Activated T-cell treated with anti-CD3 and anti-CD28 coated beads for 24 hours (primary cell): ENCODE results near the gene TNFSF12.
A peak's percentile ranks its signal among the peaks of the same experiment; 100 is the strongest.
"Not testable (repeated sequence)": the region's sequence is repeated elsewhere in the genome, so short reads cannot be mapped to it uniquely, and the experiment has no call there.

Experiments
- DNase-seq: peaks from one replicate; pipeline ENCODE4 v3.0.0-alpha.2; 2020; ENCODE audit warnings: low read depth

The TNFSF12 gene

DNA sequence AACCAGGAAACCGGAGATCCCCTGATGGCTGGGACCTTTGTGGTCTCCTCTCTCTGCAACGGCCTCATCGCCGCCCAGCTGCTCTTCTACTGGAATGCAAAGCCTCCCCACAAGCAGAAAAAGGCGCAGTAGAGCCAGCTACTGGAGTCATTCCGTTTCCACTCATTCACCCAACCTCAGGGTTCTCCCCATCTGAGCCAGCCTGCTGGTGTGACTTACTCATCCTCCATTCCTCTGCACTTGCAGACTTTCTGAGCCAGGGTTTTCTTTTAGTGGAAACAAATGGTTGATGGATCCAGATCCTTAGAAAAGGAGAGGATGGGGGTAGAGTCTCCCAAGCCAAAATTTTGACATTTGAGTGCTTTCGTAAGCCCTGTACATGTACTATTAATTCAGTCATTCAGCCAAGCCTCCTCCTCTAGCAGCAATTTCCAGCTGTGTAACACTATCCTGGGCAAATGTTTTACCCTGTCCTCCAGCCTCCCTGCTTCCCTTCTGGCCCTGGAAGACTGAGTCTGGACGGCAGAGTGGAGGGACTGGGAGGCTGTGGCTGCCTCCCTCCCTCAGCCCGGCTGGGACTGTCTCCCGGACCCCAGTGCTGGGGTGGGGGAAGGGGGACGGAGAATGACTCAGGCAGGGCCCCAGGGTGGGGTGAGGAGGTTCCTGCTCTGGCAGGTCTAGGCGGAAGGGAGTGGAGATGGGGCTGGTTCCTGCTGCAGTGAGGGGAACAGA is 38.7 kb downstream of the TNFSF12 start:
- no peak for DNase-seq

DNA sequence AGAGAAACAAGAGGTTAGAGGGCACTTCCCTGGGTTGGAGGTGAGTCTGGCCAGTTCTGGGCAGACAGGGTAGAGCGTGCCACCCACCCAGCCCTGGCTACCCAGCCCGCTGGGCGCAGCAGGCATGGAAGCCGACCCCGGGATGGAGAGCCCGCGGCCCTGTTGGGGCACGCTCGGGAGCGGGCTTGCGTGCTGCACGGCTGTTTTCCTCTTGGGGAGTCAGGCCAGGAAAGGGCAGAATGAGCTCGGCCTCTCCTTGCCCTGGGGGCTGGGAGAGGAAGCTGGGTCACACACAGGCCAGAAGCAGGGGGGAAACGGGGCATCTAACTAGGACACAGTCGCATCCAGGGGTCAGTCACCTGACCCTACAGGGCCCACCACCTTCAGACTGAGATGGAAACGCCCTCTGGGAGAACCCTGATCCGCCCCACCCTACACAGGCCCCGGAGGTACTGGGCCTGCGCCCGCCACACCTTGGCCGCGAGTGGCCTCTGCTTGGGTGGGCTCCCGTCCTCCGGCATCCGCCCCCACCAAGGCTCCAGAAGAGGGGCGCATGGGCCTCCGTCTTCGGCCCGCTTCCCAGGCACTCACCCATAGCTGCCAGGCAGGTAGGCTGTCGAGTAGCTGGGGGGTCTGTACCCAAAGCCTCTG is 39.8 kb downstream of the TNFSF12 start:
- DNase-seq, result no peak

DNA sequence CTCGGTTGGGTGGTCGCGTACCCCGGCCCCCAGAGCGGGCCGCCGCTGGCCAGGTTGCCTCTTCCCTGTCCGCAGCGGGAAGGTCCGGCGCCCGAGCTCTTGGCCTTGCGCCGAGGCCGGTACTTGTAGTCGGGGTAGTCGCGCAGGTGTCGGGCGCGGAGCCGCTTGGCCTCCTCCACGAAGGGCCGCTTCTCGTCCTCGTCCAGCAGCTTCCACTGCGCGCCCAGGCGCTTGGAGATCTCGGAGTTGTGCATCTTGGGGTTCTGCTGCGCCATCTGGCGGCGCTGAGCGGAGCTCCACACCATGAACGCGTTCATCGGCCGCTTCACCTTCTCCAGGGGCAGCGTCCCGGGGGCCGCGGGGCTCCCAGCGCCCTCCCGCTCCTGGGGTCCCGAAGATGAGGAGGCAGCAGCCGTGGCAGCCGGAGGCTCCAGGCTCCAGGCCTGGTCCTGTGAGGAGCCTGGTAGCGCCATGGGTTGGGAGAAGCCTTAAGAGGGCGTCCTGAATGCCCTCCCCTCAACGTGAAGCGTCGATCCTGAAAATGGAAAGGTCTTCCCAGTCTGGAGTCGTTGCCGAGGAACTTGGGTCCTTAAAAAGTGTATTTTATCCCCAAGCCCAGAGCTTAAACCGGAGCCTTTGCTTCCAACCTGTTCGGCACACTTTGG is 40.5 kb downstream of the TNFSF12 start:
- peak; percentile 51 for DNase-seq

DNA sequence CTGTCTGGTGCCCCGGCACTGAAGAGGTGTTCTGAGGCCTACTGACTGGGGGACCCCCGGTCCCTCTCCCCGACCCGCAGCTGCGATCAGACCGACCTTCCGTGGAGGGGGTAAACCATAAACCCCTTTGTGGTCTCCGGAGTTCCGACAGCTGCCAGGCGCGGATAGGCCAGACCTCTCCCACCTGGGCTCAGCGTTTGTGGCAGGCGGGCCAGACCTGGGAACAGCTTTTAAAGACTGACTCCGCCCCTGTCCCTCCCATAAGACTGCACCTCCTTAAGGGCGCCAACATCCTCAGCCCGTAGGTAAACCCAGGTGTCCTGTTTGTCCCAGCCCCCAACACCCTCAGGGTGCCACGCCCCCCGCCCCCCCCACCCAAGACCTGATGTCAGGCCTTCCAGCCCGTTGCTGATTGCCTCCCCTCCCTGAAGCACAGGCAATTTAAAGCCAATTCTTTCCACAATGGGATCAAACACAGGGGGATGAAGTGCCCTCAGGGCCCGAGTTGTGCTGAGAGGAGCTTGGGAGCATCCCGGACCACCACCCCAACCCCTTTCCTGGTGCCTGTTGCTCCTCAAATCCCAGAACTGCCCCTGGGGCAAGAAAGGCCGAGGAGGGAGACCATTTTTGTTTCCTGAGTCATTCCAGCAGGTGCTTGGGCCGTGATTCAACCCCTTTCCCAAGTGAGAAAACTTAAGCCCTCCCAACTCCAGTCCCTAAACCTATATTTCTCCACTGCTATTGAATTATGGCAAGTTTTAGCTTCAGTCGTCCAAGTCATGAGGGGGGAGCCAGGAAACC is 41.2 kb downstream of the TNFSF12 start, which contains the start of gene SOX15:
Gene SOX15, minus strand, starts transcription at position 204 of the 801 bp plus-strand sequence. CDS start 418 bp downstream, outside the sequence.
- DNase-seq, result no peak

DNA sequence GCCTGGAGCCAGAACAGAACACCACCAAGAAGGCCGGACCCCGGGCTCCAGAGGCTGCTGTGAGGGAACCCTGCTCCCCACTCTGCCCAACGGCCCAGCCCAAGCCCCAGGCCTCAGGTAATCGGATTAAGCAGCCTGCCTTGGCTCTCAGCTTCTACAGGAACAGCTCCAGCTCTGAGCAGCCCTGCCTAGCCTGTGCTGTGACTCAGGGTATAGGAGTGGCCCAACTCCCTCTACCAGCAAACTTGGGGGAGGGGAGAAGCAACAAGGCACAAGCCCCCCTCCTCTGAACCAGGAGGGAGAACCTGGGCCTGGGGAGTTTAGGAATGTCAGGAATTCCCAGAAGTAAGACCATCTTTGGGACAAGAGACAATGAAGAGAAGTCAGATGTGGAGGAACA is 41.9 kb downstream of the TNFSF12 start:
- DNase-seq, result no peak

DNA sequence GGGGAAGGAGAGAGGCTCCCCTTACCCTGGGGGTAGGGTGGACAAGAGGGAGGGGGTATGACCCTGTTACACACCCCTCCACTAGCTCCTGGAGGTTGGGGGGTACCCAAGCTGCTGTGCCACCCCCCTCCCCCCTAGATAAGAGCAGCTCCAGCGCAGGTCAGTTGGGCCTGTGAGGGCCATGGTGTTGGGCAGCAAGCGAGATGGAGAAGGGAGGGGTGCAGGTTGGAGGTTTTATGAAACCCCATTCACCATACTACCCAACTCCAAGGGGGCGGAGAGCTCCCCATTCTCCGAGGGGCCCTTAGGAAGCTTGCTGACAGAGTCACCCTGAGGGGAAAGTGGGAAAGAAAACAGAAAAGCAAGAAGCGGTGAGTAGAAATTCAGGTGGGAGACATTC is 42.7 kb downstream of the TNFSF12 start:
- no peak for DNase-seq

DNA sequence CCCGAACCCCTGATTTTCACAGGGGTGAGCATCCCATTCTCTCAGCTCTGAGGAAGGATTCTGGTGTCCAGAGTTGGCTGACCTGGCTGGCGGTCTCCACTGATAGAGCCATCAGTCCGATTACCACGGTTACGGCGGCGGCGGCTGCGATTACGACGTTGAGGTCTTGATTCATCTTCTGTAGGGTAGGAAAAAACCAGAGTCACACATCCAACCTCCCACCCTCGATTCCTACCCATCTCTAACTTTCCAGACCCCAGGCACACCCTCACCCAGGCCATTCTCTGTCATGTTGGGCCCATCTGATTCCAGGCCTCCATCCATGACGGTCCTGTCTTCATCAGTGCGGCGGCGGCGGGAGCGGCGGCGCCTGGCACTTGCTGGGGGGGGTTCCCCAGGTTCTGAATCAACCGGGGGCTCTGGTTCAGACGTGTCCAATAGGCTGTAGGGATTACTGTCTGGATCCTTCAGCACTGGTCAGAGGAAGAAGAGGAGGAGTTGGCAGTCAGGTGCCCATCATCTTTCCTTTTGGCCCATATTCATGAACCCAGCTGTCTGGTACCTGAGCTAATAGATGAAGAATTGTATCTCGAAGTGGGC is 43.7 kb downstream of the TNFSF12 start:
- no peak for DNase-seq

DNA sequence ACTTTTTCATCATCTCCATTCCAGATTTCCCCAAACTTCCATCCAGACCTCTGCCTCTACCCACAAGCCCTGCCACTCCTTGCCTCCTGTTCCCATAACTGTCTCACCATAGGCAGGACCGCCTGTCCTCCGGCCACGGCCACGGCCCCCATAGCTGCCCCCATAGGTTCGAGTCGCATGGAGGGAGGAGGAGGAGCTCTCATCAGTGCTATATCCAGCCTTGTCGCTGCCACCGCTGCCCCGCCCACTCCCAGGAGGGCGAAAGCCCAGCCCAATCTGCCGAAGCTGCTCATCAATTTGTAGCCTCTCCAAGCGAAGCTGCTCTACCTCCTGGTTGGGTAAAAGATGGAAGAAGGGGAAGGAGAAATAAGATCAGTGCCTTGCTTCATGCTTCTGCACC is 44.4 kb downstream of the TNFSF12 start:
- DNase-seq, result no peak

DNA sequence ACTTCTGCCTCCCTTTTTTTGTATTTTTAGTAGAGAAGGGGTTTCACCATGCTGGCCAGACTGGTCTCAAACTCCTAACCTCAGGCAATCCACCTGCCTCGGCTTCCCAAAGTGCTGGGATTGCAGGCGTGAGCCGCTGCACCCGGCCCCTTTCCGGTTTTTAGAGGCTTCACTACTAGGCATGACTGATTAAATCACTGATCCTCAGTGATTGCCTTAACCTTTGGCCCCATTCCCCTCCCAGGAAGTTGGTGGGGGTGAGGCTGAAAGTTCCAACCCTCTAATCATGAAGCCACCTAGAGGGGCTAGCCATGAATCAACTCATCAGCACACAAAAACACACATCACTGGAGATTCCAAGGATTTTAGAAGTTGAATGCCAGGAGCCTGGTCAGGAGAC is 48.7 kb downstream of the TNFSF12 start:
- DNase-seq, result not testable (repeated sequence)

DNA sequence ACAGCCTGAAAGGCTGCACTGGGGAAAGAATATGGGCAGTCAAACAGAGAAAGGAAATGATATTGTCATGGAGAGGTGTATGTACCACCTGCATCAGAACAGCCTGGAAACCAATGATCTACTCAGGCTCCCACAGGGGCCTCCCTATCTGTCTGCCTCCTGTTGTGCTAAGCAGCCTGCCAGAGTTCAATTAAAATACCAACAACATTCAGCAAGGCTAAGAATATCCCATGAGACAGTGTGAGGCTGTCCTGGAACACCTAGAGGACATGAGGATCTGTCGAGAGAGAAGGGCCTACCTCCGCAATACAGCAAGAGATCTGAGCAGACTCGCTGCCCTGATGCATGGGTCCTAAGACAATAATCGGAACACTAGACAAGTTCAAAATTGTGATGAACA is 57.4 kb downstream of the TNFSF12 start:
- no peak for DNase-seq
